GM18498 (cell line): Measurements from ENCODE around the gene ADGRE1.

Experiments used
- ATAC-seq: cut with Tn5 transposase; IDR thresholded peaks from one replicate; pipeline ENCODE4 v1.9.1; 2021; ENCODE audit warnings: mild to moderate bottlenecking, moderate library complexity; ENCODE audit not compliant: unreplicated experiment

Gene ADGRE1

DNA sequence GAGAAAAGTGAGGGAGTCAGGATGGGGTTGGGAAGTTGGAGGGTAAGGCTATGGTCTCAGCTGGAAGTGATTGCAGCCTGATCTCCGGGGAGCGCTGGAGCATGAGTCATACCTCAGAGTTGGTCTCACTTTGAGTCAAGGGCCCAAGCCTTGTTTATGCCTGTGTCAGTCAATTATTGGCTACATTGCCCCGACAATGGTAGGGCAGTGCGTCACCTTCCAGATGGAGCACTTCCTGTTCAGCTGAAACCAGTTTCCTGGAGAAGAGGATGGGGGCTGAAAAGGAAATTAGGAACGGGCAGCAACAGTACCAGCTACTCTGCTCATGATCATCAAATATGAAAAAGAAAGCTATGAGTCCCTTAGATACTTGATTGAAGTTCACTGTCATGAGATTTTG lies 60.4 kb downstream of the ADGRE1 start:
- no peak for ATAC-seq

DNA sequence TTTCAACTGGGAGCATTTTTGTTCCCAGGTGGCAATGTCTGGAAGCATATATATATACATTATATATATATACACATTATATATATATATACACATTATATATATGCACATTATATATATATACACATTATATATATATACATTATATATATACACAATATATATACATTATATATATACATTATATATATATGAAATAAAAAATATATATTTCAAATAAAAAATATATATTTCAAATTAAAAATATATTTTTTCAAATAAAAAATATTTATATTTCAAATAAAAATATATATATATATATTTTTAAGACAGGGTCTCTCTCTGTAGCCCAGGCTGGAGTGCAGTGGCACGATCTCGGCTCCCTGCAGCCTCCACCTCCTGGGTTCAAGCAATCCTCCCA lies 61.5 kb downstream of the ADGRE1 start:
- no peak for ATAC-seq

- no peak for ATAC-seq
These were observed 65.6 kb downstream of the ADGRE1 start for GRCh38 chr19:6952956-6953355.

DNA sequence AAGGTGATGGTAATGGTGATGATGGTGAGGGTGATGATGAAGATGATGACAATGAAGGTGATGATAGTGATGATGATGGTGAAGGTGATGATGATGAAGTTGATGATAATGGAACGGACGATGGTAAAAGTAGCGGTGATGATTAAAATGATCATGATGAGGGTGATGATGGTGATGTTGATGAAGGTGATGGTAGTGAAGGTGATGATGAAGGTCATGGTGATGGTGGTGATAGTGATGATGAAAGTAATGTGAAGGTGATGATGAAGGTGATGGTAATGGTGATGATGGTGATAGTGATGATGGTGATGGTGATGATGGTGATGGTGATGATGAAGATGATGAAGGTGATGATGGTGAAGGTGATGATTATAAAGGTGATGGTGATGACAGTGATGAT lies 67.7 kb downstream of the ADGRE1 start:
- ATAC-seq: no peak

- ATAC-seq: no peak
These were observed 69.2 kb downstream of the ADGRE1 start for GRCh38 chr19:6956573-6956972.

DNA sequence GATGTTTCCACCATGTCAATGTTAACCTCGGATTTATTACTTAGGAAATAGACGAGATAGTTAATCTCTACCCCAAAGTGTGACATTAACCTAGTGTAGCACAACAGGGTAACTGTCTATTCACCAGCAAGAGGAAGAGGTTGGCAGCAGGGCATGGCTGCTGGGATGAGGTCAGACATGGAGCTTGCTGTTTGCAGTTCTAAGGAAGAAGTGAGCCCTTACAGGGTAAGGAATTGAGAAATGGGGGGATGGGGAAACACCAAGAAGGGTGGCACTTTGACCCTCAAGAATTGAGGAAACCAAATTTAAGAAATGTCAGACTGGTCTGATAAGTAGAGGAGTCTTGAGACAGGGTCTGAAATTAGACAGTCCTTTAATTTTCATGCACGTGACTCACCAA lies 71.4 kb downstream of the ADGRE1 start:
- ATAC-seq: no peak

GRCh38 chr19:6963244-6963852 lies 76.0 kb downstream of the ADGRE1 start:
- ATAC-seq: no peak

DNA sequence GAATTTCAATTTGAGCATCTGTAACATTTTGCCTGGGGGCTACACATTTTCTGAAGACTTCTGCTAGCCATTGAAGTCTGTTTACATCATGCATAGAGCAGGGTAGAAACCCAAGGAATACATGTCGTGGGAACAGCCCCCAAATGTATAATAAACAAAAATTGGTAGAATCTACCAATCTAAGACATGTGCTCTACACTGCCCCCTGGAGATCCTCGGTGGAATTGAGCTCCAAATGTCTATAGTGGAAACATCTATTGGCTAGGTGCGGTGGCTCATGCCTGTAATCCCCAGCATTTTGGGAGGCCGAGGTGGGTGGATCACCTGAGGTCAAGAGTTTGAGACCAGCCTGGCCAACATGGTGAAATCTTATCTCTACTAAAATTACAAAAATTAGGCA lies 76.6 kb downstream of the ADGRE1 start:
- ATAC-seq: no peak

- ATAC-seq: no peak
These were observed 80.6 kb downstream of the ADGRE1 start for GRCh38 chr19:6967967-6968366.

GRCh38 chr19:6969490-6969889 lies 82.1 kb downstream of the ADGRE1 start:
- no peak for ATAC-seq

- ATAC-seq: no peak
These were observed 82.6 kb downstream of the ADGRE1 start for GRCh38 chr19:6970021-6970420.

DNA sequence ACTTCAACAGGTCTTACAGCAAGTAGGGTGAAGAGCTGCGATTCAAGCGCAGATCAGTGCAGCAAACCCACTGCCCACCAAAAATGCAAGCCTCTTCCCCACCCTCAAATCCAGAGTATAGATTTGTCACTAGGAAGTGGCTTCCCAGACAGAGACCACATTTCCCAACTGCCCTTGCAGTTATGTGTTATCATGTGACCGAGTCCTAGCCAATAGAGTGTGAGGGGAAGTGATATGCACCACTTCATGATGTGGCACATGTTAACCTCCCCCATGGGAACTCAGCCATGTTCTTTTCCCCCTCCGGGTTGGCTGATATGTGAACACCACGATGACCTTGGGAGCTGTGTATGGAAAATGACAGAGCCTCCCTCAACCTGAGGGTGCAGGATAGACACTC lies 83.1 kb downstream of the ADGRE1 start:
- no peak for ATAC-seq

DNA sequence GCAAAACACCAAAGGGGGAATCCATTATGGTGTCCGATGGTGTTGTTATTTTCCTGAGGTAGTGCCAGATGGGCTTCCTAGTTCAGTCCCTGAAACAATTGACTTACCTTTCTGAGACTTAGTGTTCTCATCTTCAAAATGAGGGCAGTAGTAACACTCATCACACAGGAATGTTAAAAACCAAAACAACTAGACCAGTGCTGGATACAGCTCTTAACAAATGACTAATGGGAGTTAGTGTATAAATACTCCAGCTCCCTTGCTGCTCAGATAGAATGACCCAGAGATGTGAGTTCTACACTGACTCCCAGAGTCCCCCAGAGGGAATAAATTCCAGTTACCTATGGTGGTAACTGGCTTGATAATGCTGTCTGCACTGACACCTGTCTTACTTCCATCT lies 84.0 kb downstream of the ADGRE1 start:
- no peak for ATAC-seq

DNA sequence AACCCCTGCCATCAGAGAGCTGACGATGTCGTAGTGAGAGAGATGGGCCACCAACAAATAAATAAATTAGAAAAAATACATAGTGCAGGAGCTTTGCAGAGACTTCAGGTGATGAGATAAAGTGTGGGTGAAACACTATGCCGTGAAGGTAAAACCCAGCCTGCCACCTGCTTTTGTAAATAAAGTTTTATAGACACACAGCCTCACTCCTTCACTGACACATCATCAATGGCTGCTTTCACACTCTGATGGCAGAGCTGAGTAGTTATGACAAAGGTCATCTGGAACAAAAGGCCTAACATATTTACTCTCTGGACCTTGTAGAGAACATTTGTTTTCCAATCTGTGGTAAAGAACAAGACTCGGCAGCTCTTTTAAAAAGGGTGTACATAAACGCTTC lies 88.8 kb downstream of the ADGRE1 start:
- no peak for ATAC-seq

DNA sequence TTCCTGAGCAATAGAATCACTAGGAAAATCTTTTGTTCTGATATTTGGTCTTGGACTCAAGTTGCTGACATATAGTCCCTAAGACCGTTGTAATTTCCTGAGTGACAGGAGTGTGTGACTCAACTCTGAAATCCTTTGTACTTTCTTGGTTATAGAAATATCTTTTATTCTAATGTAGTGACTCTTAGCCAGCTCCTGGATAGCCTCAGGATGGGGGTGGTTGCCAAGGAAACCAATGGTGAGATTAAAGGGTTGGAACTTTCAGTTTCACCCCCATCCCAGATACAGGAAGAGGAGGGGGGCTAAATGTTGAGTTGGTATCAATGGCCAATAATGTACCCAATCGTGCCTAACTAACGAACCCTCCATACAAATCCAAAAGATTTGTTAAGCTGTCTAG lies 92.0 kb downstream of the ADGRE1 start:
- ATAC-seq: no peak

- ATAC-seq: no peak
These were observed 96.1 kb downstream of the ADGRE1 start for GRCh38 chr19:6983448-6983847.

GRCh38 chr19:6987850-6988249 lies 100.5 kb downstream of the ADGRE1 start:
- ATAC-seq: no peak

DNA sequence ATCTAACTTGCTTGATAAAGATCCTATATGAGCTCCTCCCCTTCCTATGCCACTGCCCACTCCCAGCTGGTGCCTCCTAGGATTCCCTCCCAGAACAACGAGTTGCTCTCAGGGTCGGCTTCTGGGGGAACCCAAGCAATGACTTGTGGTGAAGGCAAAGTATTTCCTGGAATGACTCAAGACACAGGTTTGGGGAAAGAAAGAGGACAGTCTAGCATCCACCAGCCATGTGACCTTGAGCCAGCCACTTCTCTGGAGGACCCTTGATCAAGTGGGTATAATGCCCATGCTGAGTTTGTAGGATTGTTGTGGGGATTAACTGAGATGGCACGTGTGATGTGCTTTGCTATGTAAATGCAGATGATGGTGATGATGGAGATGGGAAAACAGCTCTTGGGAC lies 100.9 kb downstream of the ADGRE1 start:
- ATAC-seq: no peak
